Uterus (tissue), 4 donors: ENCODE measurements around the gene CNTNAP5. TPM values are rescaled to one million over a fixed set of nuclear protein-coding genes. Genes with fewer than 3 reads are reported as not detected.

Experiments used
- DNase-seq, 2 donors: peaks; one replicate each; pipeline ENCODE4 v3.0.0-alpha.2; 2019 to 2020
- H3K27ac ChIP-seq, 2 donors: fragments of 200-600 bp; sonication (generic); 1 replicate in 1 of 2; 2 replicates in 1 of 2; pipeline ENCODE4 v1.5.1; 2016 to 2018
- H3K27me3 ChIP-seq, 2 donors: fragments of 200-600 bp; sonication (generic); one replicate each; pipeline ENCODE4 v1.5.1; 2018 to 2019; ENCODE audit warnings: control low read depth in 1 of 2
- H3K36me3 ChIP-seq, 2 donors: fragments of 200-600 bp; sonication (generic); one replicate each; pipeline ENCODE4 v1.5.1; 2019; ENCODE audit warnings: control low read depth in 1 of 2
- H3K4me1 ChIP-seq, 2 donors: fragments of 200-600 bp; sonication (generic); one replicate each; pipeline ENCODE4 v1.5.1; 2018 to 2019; ENCODE audit warnings: control low read depth in 1 of 2
- H3K4me3 ChIP-seq, 2 donors: fragments of 200-600 bp; sonication (generic); 1 replicate in 1 of 2; 2 replicates in 1 of 2; pipeline ENCODE4 v1.5.1; 2018 to 2019; ENCODE audit warnings: mild to moderate bottlenecking in 1 of 2
- H3K9me3 ChIP-seq, 2 donors: fragments of 200-600 bp; sonication (generic); one replicate each; pipeline ENCODE4 v1.5.1; 2019; ENCODE audit warnings: control low read depth in 1 of 2
- CTCF ChIP-seq, 4 experiments: fragments of 200-600 bp in 2 of 4; fragments of 450-650 bp in 2 of 4; sonication (generic) in 2 of 4; IDR thresholded peaks; one replicate each; pipeline ENCODE4 v1.5.1; 2016 to 2019; ENCODE audit warnings: antibody characterized with exemption in 4 of 4, mild to moderate bottlenecking in 2 of 4, moderate library complexity in 1 of 4
- POLR2A ChIP-seq, 2 donors: fragments of 450-650 bp; IDR thresholded peaks; one replicate each; pipeline ENCODE4 v1.6.1; 2016; ENCODE audit warnings: antibody characterized with exemption in 2 of 2, mild to moderate bottlenecking in 1 of 2, moderate library complexity in 1 of 2
- intact Hi-C: fragments of 100-400 bp; cut with DNase I; formaldehyde crosslinking; loops from one replicate; pipeline ENCODE4 v1.15.1; 2023; ENCODE audit warnings: low total_unique reads
- total RNA-seq, 4 donors: library from RNA; depleted of rRNA in 3 of 4; stranded (reverse); fragments of >200 nt in 3 of 4; gene quantifications; one replicate each; pipeline versions ENCODE4 v1.1.0 to v1.2.4, GENCODE V29; 2014 to 2023
- donor health status: DM: yes; HTN: yes; CAD: no.

Gene CNTNAP5
- total RNA-seq, 4 donors from 2014 or later: 1.4 TPM; not detected in 3

DNA sequence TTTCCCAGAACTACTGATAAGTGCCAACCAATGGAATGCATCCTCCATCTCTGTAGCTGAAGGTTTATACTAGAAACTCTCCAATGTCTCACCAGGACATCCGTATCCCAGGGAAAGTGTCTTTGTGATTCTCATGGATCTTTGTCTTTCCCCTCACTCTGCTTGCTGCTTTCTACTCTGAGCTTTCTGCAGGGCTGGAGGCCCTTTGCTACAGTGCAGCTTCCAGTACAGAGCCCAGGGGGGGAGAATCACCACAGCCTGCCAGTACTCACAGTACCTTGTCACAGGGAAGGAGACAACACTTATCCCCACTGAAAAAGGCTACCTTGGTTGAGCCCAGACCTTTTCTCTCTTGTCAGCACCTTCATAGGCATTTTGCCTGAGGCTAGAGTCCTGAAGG lies 627.0 kb downstream of the CNTNAP5 start:
- DNase-seq: no peak
- no peaks in the 10 kb centered on the region for H3K9me3 ChIP-seq
- no peaks in the 10 kb centered on the region for H3K27me3 ChIP-seq
- intact Hi-C loops: no loop called here
- no peaks in the 10 kb centered on the region for H3K4me1 ChIP-seq
- no peaks in the 10 kb centered on the region for H3K36me3 ChIP-seq
- H3K27ac ChIP-seq: no peak overlapping the region
- no peak overlapping the region for H3K4me3 ChIP-seq
- TF ChIP-seq CTCF (IDR thresholded peaks at IDR 0.05) (no peak), POLR2A (IDR thresholded peaks at IDR 0.05) (no peak)

DNA sequence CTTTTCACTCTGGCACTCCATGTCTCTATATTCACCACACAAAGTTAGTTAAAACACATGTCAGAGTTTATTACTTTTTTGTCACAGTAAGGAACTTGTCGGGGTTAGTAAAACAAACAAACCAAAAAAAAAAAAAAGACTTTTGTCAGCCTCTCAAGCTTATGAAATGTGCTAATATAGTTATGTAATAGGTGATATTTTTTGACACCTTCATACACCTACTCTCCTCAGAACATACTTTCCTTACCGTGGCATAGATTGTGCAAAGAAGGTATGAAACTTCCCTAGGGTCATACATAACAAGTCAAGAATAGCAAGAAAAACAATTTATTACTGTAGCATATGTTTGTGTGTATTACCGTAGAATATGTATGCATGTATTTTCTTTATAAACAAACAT lies 633.3 kb downstream of the CNTNAP5 start:
- TF ChIP-seq CTCF (IDR thresholded peaks at IDR 0.05) (no peak), POLR2A (IDR thresholded peaks at IDR 0.05) (no peak)
- no peak for DNase-seq
- Histone ChIP-seq H3K4me3 (no peak overlapping the region), H3K27me3 (no peaks in the 10 kb centered on the region), H3K9me3 (no peaks in the 10 kb centered on the region), H3K27ac (no peak overlapping the region), H3K36me3 (no peaks in the 10 kb centered on the region), H3K4me1 (no peaks in the 10 kb centered on the region)
- intact Hi-C loops: no loop called here

- TF ChIP-seq POLR2A (IDR thresholded peaks at IDR 0.05) (no peak), CTCF (IDR thresholded peaks at IDR 0.05) (no peak)
- Histone ChIP-seq H3K4me1 (no peaks in the 10 kb centered on the region), H3K9me3 (no peaks in the 10 kb centered on the region), H3K27me3 (no peaks in the 10 kb centered on the region), H3K36me3 (no peaks in the 10 kb centered on the region), H3K27ac (no peak overlapping the region), H3K4me3 (no peak overlapping the region)
- no peak for DNase-seq
- intact Hi-C loops: no loop called here
Measured at GRCh38 chr2:124661558-124661957, 636.5 kb downstream of the CNTNAP5 start.

- no peaks in the 10 kb centered on the region for H3K27me3 ChIP-seq
- no peaks in the 10 kb centered on the region for H3K9me3 ChIP-seq
- TF ChIP-seq POLR2A (IDR thresholded peaks at IDR 0.05) (no peak), CTCF (IDR thresholded peaks at IDR 0.05) (no peak)
- H3K27ac ChIP-seq: no peak overlapping the region
- no peak overlapping the region for H3K4me3 ChIP-seq
- H3K36me3 ChIP-seq: no peaks in the 10 kb centered on the region
- intact Hi-C loops: no loop called here
- no peak for DNase-seq
- H3K4me1 ChIP-seq: no peaks in the 10 kb centered on the region
Measured at GRCh38 chr2:124662946-124663644, 638.0 kb downstream of the CNTNAP5 start.

GRCh38 chr2:124663645-124663997 lies 638.5 kb downstream of the CNTNAP5 start:
- Histone ChIP-seq H3K4me1 (no peaks in the 10 kb centered on the region), H3K36me3 (no peaks in the 10 kb centered on the region), H3K4me3 (no peak overlapping the region), H3K27me3 (no peaks in the 10 kb centered on the region), H3K27ac (no peak overlapping the region), H3K9me3 (no peaks in the 10 kb centered on the region)
- TF ChIP-seq CTCF (IDR thresholded peaks at IDR 0.05) (no peak), POLR2A (IDR thresholded peaks at IDR 0.05) (no peak)
- intact Hi-C loops: no loop called here
- DNase-seq: no peak
